Inflammatory macrophage treated with lipopolysaccharide for 1 hour (primary cell): Measurements from ENCODE around the gene EXOC6.

Experiments
- DNase-seq, 2 donors: peaks; one replicate each; pipeline ENCODE4 v3.0.0-alpha.2; 2020 to 2022

The EXOC6 gene

DNA sequence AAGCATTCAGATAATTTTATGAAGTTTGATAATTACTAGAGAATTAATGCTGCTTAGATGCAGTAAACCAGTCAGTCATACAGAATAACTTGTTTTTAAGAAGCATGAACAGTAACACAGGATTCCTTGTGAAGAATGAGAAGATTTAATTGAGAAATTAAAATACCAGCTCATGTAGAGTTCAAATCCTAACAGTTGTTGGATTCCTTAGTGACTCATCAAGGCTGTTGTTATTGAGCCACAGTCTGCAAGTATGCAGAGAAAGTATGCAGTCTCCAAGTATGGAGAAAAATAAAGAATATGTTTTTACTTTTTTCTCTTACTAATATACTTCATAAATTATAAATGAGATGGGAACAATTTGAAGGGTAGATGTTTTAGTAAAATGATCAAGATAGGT is 182.1 kb downstream of the EXOC6 start:
- no peak for DNase-seq

DNA sequence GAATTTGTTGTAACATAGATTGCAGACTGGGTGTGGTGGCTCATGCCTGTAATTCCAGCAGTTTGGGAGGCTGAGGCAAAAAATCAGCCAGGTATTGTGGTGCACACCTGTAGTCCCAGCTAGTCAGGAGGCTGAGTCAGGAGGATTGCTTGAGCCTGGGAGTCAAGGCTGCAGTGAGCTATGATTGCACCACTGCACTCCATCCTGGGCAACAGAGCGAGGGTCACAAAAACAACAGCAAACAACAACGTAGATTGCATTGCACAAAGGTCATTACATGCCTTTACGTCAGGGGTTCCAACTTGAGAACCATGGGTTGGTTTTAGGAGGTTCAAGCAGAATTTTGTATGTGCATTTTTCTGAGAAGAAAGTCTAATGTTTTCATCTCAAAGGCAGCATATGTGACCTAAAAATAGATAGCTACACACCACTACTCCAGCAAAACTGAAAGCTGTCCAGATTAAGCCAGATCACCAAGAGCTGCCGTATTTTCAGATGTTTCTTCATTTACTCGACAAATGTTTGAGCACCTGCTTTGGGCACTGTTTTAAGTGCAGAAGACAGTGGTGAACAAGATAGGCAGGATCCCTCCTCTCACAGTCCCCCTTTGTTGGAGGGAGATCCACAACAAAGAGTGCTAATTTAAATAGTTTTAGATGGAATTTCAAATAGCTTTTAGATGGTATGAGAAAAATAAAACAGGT is 183.9 kb downstream of the EXOC6 start:
- DNase-seq: no peak

DNA sequence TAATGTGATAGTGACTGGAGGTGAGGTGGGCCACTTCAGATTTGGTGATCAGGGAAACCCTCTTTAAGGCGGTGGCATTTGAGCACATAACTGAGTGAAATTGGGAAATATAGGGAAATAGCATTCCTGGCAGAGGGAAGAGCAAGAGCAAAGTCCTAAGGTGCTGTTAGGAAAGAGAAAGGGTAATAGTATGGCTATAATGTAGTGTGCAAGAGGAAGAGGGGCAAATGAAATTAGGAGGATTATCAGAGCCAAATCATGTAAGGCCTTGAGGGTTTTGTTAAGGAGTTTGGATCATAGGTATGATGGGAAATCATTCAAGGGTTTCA is 184.5 kb downstream of the EXOC6 start:
- no peak for DNase-seq

DNA sequence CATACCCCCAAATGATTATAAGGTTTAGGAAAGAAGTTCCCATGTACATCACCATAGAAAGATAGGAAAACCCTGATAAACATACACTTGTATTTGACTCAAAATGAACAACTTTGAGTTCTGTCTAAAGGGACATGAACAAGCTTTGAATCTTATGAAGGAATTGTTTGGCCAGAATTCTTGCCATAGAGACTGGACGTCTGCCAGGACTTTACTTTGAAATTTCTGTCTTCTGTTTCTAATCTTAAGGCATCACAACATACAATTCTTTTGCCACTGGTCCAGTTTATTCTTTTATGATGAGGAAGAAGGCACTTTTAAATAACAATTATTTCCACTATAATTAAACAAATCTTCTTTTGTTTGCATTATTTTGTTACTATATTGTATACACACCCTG is 186.1 kb downstream of the EXOC6 start:
- no peak for DNase-seq

DNA sequence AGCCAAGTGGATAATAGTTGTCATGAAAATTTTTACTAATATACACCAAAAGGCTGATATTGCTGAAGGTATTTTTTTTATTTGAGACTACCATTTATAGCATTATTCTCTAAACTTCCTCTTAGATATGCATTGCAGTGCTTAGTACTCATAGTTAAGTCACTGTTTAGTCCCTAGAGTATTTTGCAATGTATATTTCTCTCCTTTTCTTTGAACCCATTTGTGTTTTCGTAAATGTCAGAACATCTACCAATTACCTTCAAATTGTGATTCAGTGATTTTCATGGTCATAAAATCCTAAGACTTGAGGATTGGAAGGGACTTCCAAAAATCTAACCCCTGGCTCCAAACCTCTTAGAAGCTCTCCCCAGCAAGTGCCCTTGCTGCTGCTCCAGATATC is 190.8 kb downstream of the EXOC6 start:
- DNase-seq: no peak

DNA sequence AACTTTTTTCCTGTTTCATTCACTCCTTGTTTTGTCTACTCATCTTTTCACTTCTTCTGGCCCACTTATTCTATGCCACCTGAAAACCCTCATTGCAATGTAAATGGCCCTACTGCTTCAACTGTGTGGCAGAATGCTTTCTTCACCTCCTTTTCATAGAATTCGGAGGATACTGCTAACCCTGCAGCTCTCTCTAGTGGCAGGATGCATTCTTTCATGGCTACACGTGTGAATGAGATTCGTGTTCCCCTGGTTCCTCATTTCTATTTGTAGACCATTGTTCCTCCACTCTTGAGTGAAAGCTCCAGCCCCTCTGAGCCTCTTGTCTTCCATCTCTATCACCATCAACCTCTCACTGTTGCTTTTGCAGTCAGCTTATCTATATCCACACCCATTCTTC is 191.4 kb downstream of the EXOC6 start:
- no peak for DNase-seq

DNA sequence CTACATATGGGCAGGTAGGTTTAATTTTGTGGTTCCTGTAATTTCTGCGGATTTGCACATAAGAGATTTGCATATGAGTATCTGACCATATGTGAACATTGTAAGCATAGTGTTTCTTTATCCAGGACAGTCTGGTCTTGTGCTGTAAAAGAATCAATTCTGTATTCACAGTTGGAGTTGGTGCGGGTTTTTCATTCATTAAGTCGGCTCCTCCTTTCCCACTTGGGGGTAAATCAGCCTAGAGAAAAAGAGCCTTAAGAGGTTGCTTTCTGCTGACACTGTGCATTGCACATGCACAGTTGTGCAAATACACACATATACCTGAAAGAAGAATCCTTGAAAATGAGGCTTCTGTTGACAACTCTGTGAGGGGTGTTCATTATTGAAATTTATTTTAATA is 206.2 kb downstream of the EXOC6 start:
- DNase-seq: no peak

DNA sequence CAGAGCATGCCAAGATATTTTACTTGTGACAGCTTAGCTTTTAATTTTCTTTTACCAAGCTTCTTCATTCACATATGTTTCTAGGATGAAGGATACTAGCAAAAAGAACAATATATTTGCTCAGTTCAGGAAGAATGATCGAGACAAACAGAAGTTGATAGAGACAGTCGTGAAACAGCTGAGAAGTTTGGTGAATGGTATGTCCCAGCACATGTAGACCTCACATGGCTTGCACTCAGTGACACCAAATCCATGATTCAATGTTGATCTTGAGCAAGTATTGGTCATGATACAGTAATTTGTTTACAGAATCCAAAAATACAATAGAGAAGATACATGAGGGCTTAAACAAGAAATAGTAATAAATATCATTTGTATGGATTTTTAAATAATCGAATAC is 209.8 kb downstream of the EXOC6 start:
- DNase-seq: no peak

DNA sequence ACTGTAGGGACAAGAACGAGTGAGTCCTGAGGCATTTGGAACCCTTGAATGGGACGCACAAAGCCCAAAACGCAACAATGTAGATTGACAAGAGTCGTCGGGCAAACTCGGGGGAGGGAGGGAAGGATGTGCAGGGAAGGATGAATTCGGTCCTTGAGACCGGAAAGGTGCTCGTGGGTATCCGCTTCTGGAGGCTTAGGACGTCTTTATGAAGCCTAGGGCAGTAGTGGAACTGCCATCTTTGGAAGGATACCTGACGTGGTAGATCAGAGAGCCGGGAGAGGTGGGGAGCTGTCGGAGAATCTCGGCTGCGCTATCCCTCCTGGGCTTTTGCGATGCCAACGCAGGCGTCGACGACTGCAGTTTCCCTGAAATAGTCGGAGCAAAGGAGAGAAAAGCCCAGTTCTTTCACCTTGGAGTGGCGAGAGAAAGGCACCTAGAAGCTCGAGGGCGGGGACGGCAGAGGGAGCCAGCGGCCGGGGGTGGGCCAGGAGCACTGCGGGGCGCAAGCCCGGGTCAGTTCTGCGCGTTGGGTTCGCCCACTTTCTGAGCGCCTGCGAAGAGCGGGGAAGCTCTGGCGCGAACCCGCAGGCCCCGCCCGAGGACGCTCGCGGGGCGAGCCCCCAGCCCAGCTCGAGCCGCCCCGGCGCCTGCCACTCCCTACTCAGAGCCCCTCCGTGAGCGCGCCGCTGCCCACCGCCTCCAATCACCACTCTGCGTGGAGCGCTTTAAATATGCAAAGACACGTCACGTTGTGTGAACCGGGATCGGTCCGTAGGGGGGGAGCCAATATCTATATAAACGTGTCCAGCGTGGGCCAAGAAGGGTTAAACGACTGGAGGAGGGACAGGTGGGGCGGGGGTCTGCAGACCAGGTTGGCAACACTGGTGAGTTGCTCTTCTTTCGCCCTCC is 211.9 kb downstream of the EXOC6 start, which contains the start of gene CYP26C1:
TSS of gene CYP26C1 (plus strand) at position 824 of the 912 bp plus-strand sequence. CDS start 466 bp downstream, outside the sequence.
- DNase-seq: no peak

DNA sequence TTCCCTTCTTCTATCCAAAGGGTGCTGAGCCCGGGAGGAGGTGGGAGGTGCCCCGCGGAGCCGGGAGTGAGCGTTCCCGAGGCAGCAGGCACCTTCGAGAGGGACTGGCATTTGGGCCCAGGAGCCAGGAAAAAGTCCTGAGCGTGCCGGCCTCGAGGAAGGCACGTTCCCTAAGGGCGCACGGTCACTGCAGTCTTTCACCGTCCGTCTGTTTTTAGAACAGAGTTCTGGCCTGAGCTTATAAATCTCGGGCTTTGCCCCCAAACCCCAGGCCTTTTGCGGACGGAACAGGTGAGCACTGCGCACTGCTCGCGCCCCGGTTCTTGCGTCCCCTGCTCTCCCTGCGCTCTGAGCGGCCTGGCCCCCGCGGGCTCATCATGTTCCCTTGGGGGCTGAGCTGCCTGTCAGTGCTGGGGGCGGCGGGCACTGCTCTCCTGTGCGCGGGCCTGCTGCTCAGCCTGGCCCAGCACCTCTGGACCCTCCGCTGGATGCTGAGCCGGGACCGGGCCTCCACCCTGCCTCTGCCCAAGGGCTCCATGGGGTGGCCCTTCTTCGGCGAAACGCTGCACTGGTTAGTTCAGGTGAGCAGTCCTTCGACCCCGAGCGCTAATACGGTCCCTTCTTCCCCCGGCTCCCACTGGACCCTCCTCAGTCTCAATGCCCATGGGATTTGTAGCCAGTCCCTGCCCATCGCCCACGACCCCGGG is 212.7 kb downstream of the EXOC6 start:
- DNase-seq: no peak

DNA sequence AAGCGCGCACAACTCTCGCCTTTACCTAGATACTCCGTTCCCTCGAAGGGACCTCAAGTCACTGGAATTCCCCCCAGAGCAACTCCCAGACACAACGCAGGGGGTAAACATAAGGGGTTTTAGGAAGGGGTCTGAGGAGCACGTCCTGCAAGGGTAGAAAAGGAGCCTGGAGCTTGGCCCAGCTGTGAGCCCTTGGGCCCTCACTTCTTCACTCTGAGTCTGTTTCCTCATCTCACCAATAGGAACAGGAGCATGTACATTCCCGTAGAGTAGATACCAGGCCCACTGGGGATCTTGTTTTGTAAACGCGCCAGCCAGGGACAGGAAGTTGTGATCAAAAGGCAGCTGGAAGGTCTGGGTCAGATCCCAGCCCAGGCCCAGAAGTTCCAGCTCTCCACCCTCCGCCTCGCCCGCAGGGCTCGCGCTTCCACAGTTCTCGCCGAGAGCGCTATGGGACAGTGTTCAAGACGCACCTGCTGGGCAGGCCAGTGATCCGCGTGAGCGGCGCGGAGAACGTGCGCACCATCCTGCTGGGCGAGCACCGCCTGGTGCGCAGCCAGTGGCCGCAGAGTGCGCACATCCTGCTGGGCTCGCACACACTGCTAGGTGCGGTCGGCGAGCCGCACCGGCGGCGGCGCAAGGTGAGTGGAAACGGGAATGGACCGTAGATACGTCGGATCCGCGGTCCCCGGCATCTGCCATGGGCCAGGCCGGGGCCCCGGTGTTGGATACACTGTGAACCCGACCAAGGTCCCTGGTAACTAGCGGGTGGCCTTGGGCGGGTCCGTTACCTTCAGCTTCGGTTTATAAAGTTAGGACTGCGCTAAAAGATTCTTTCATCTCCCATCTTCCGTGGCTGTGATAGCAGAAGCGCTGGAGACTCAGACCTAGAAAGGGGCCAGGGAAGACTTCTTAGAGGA is 213.5 kb downstream of the EXOC6 start:
- no peak for DNase-seq

DNA sequence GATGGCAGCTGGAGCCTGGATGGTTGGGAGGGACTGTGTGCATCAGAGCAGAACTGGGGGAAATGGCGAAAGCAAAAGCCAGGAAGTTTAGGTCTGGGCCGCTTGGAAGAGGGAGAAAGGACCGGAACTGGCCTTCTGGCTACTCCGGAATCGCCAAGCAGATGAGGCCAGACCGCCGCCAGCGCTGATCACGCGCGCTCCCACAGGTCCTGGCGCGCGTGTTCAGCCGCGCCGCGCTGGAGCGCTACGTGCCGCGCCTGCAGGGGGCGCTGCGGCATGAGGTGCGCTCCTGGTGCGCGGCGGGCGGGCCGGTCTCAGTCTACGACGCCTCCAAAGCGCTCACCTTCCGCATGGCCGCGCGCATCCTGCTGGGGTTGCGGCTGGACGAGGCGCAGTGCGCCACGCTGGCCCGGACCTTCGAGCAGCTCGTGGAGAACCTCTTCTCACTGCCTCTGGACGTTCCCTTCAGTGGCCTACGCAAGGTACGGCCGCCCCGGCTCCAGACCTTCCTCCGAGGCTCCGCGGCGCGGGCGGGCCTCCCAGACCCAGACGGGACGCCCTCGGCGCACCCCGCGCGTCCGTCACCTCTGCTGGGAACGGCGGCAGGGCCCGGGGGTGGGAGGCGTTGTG is 214.3 kb downstream of the EXOC6 start:
- DNase-seq: peak in 1 of 2 donors; percentile 39

DNA sequence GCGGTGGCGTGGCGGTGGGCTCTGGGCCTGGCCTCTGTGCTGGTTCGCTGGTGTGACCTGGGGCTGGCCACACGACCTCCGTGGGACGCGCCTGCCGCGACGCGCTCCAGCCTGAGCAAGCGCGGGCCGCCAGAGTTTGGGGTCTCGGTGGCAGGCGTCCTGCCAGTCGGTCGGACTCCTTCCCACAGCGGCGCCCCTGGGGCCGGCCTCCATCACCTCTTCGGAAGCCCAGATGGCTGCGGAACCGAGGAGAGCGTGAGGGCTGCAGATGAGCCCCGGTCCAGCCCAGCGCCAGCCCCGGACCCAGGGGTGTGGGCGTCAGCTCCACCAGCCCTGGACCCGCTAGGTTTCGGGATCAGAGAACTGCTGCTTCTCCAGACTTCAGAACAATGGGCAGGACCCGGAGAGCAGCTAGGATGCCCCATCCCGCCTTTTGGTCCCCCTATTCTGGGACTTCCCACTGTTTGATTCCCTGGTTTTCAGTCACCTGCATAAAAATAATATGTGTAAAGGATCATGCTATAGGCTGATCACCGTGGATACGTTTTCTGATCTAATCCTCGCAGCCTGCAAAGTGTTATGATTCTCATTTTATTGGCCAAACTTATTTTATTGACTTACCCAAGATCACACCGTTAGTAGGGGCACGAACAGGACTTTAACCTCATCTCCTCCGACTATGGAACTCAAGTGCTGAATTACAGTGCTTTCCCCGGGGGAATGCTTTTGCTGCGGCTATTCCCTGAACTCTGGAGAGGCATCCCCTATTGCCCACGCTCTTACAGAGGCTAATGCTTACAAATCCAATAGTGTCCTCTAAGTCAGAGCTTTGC is 215.0 kb downstream of the EXOC6 start:
- DNase-seq: no peak

DNA sequence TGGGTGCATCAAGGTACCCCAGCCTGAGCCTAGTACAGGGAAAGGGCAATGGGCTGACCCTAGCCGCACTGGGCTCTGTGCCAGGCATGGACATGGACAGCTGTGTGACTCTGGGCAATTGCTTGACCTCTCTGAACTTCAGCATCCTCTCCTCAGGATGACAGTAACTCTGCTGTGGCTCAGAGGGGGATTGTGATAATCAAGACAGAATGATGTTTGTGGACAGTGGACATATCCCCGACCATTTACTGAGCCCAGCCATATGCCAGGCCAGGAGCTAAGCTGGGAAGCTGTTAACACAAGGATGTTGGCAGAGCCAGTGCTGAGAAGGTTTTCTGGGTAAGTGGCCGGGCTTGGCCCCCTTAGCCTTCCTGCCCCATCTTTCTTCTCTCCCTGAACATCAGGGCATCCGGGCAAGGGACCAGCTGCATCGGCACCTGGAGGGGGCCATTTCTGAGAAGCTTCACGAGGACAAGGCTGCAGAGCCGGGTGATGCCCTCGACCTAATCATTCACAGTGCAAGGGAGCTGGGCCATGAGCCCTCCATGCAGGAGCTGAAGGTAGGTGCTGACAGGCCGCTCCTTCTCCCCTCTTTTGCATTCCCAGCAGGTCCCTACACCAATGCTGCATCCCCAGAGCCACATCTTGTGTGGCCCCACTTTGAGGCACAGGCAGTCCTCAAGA is 215.8 kb downstream of the EXOC6 start:
- DNase-seq: no peak

DNA sequence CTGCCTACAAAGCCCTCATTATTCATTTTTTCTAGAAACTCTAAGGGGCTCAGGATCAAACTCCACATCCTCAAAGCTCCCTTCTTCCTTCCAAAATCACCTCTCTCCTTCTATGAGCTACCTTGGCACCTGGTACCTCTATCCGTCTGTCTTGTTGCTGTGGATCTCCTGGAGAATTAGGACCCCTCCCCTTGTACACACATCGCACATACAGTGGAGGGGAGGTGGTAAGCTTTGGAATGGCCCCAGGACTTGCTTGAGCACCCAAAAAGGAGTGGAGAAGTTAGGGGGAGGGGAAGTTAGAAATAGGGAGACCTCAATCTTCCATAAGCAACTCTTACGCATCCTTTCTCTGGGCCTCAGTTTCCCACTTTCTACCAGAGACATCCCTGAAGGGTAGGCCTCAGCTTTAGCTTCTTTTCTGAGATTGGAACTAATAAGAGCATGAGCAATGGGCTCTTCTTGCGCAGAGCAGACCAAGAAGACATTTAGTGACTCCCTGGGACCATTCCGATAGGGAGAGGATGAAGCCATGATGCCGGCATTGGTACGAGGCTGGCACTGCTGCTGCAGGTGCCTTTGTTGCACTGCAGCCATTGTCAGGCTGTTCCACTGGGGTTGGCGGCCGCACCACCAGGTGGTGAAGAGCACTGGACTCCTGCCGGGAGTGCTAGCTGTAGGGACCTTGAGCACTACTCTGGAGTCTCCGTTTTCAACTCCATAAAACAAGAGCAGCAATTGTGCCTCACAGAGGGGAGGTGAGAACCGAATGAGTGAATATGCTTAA is 216.7 kb downstream of the EXOC6 start:
- no peak for DNase-seq

DNA sequence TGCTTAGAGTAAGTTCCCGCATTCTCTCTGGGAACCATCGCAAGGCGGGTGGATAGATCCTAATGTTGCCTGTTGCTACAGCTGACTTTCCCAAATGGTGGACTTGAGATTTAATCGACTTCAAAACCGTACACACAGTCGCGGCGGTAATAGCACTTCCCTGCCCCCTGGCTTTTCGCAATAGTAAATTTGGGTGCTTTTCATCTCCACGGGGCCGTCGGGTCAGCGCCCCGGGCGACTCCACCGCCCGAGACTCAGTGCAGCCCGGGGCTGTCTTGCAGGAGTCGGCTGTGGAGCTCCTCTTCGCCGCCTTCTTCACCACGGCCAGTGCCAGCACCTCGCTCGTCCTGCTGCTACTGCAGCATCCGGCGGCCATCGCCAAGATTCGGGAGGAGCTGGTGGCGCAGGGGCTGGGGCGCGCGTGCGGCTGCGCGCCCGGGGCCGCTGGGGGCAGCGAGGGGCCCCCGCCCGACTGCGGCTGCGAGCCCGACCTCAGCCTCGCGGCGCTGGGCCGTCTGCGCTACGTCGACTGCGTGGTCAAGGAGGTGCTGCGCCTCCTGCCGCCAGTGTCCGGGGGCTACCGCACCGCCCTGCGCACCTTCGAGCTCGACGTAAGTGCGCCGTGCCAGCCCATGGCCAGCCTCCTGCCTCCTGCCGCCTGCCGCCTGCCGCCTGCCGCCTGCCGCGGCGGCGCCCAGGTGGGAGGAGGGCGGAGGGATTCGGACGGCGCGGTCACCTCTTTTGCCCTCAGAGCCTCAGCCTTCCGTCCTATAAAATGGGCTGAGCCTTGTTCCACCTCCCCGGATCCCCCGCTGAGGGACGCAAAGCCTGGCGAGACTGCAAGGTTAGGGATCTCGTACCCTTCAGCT is 217.6 kb downstream of the EXOC6 start:
- DNase-seq: no peak

DNA sequence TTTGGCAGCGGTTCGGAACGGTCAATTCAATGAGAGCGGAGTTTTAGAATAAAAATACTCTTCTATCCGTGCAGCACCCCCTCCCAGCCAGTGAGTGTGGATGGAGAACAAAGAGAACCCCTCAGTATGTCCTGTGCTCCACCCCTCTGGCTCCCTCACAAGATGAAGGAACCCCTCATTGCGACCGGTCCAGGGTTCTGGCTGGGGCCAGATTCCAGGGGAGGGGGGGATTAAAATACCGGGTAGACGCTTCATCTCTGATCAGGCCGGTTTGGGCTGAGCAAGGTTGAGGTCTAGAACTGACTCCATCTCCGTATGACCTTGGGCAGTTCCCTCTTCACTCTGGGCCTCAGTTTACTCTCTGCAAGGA is 218.2 kb downstream of the EXOC6 start:
- no peak for DNase-seq
